ENCODE data around the gene C1S. TPM values are rescaled to one million over a fixed set of nuclear protein-coding genes. Genes with fewer than 3 reads are reported as not detected.
"Not testable (repeated sequence)": the region's sequence is repeated elsewhere in the genome, so short reads cannot be mapped to it uniquely, and the experiment has no call there.

Gene C1S
- total and polyA plus RNA-seq, 8 donors, result 20.4 to 162 (median 41.8) TPM

DNA sequence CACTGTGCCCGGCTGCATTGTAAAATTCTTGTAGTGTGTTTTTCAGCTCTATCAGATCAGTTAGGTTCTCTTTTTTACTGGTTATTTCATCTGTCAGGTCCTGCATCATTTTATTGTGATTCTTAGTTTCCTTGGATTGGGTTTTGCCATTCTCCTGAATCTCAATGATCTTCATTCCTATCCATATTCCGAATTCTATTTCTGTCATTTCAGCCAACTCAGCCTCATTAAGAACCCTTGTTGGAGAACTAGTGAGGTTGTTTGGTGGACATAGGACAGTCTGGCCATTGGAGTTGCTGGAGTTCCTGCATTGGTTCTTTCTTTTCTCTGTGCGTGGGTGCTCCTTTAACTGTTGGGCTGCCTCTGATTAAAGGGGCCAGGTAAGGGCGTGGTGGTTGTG lies 5.6 kb upstream of the C1S start:
- ATAC-seq, result no peak
- intact Hi-C loops (cut with DNase I), result no loop called here
- no peak overlapping the region for H3K27ac ChIP-seq
- no peak for FAIRE-seq
- 69 to 84% methylated on average over 4 of the region's 4 CpGs for WGBS, 2 donors
- TF ChIP-seq, protein P1, sequence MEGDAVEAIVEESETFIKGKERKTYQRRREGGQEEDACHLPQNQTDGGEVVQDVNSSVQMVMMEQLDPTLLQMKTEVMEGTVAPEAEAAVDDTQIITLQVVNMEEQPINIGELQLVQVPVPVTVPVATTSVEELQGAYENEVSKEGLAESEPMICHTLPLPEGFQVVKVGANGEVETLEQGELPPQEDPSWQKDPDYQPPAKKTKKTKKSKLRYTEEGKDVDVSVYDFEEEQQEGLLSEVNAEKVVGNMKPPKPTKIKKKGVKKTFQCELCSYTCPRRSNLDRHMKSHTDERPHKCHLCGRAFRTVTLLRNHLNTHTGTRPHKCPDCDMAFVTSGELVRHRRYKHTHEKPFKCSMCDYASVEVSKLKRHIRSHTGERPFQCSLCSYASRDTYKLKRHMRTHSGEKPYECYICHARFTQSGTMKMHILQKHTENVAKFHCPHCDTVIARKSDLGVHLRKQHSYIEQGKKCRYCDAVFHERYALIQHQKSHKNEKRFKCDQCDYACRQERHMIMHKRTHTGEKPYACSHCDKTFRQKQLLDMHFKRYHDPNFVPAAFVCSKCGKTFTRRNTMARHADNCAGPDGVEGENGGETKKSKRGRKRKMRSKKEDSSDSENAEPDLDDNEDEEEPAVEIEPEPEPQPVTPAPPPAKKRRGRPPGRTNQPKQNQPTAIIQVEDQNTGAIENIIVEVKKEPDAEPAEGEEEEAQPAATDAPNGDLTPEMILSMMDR (IDR thresholded peaks at IDR 0.05), result no peak
- no peak for DNase-seq
- no peak overlapping the region for H3K4me3 ChIP-seq
- H3K9me3 ChIP-seq, result no peaks in the 10 kb centered on the region
- no peaks in the 10 kb centered on the region for H3K27me3 ChIP-seq
- no peaks in the 10 kb centered on the region for H3K36me3 ChIP-seq
- peaks cover 0 to 7% (median 0%) of the 10 kb centered on the region in 3 donors for H3K4me1 ChIP-seq

DNA sequence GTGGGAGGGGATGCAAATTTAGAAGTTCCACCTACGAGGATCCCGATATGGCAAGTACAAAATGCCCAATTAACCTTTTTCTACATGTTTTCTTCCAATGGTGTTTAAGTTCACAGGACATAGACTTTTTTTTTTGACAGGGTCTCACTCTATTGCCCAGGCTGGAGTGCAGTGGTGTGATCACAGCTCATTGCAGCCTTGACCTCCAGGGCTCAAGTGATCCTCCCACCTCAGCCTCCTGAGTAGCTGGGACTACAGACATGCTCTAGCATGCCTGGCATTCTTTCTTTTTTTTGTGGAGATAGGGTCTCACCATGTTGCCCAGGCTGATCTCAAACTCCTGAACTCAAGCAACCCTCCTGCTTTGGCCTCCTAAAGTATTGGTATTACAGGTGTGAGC lies 4.8 kb upstream of the C1S start:
- not testable (repeated sequence) for FAIRE-seq

DNA sequence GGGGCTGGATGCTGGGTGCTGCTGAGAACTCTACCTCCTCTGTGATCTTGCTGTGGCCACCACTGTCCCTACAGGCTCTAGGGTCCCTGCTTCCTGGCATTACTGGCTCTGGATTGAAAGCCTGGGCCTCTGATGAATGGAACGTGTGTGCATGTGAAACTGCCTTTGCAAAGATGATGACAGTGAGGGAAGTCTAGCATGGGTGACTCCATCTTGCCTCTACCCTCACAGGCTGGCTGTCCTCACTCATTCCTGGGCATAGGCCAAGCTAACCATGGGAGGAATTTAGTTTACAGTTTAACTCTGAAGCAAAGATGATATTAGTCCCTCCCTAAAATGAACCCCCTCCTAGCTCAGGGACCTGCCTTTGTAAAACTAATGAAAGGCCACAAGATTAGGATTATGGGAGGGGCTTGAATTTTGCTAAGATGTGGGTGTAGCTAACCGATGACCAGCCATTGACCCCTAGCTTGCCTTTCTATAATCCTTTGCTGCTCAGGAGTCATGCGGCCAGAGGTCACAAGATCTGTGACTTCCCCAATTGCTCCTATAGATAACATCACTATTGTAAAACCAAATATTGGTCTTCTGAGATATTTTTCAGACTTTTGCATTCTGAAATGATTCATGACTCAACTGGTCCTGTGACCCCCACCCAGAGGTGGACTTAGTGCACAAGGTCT lies 2.2 kb upstream of the C1S start:
- TF ChIP-seq, protein P1 (IDR thresholded peaks at IDR 0.05), result no peak
- Histone ChIP-seq H3K36me3 (no peaks in the 10 kb centered on the region), H3K27ac (no peak overlapping the region), H3K9me3 (no peaks in the 10 kb centered on the region), H3K27me3 (no peaks in the 10 kb centered on the region), H3K4me3 (no peak overlapping the region), H3K4me1 (peaks cover 0 to 8% (median 0%) of the 10 kb centered on the region in 3 donors)
- DNase-seq (no peak), ATAC-seq (no peak), FAIRE-seq (no peak)
- intact Hi-C loops (cut with DNase I), result no loop called here
- WGBS, 2 donors, result 72 to 93% methylated on average over 3 of the region's 3 CpGs

More for the DNA sequence above, 4.8 kb upstream of the C1S start:
- H3K36me3 ChIP-seq; H3K4me1 ChIP-seq; H3K27ac ChIP-seq; H3K4me3 ChIP-seq; DNase-seq; intact Hi-C loops (cut with DNase I); H3K27me3 ChIP-seq; H3K9me3 ChIP-seq; ATAC-seq: not testable (repeated sequence)
- WGBS, 2 donors, result 86 to 96% methylated on average over 2 of the region's 2 CpGs

DNA sequence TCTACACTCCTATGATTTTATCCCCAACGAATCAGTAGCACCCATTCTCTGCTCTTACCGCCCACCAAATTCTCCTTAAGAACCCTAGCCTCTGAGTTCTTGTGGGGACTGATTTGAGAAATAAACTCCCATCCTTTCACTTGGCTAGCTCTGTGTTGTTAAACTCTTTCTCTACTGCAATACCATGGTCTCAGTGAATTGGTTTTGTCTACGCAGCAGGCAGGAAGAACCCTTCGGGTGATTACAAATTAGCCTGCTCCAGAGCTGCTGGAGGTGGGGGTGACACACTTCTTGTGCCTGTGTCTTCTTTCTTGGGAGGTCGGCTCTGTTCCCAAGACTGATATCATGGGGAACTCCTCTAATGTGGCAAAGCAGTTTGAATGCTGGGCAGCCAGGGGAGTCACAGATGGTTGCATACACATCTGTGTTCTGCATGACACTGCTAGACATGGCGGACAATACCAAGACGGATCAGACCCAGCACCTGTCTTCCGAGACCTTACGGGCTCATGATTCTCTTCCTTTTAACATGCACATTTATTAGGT lies 1.6 kb upstream of the C1S start:
- DNase-seq (no peak), FAIRE-seq (no peak), ATAC-seq (no peak)
- intact Hi-C loops (cut with DNase I), result no loop called here
- no peaks in the 10 kb centered on the region for H3K9me3 ChIP-seq
- WGBS, 2 donors, result 83 to 89% methylated on average over 9 of the region's 9 CpGs
- H3K27me3 ChIP-seq, result no peaks in the 10 kb centered on the region
- TF ChIP-seq, protein P1 (IDR thresholded peaks at IDR 0.05), result no peak
- H3K4me3 ChIP-seq, result no peak overlapping the region
- H3K27ac ChIP-seq, result peak overlapping the region in 2 of 4 donors; percentile 55 to 61
- no peaks in the 10 kb centered on the region for H3K36me3 ChIP-seq
- H3K4me1 ChIP-seq, result peaks cover 0 to 8% (median 0%) of the 10 kb centered on the region in 3 donors

- peaks cover 0 to 8% (median 0%) of the 10 kb centered on the region in 3 donors for H3K4me1 ChIP-seq
These were observed 738 bp upstream of the C1S start for GRCh38 chr12:7059780-7060179.

More at GRCh38 chr12:7059780-7060179, 738 bp upstream of the C1S start:
- Histone ChIP-seq H3K9me3 (no peaks in the 10 kb centered on the region), H3K27ac (peak overlapping the region in 2 of 4 donors; percentile 55 to 61), H3K4me3 (no peak overlapping the region), H3K27me3 (no peaks in the 10 kb centered on the region), H3K36me3 (no peaks in the 10 kb centered on the region)
- intact Hi-C loops (cut with DNase I), result loop anchor here in 1 of 3 donors (5.0 kb wide), 1 partner anchor 38 kb away; no protein-coding TSS in a partner anchor
- ATAC-seq (peak in 3 of 4 donors; percentile 6 to 18 (median 8)), DNase-seq (no peak), FAIRE-seq (no peak)
- TF ChIP-seq, protein P1 (IDR thresholded peaks at IDR 0.05), result no peak
- WGBS, 2 donors, result 42 to 50% methylated on average over 4 of the region's 4 CpGs
